ENCODE results near the gene ARHGEF17.

ARHGEF17 gene

GRCh38 chr11:73380897-73381410, 72.9 kb downstream of the ARHGEF17 start:
- DNase-seq: no peak

GRCh38 chr11:73381589-73381988, 73.5 kb downstream of the ARHGEF17 start:
- DNase-seq: no peak

- DNase-seq: no peak
Observed at GRCh38 chr11:73382183-73382582, 74.1 kb downstream of the ARHGEF17 start.

- no peak for DNase-seq
Observed at GRCh38 chr11:73382747-73383146, 74.7 kb downstream of the ARHGEF17 start.

- DNase-seq: peak in 7 of 14 donors; percentile 22 to 55 (median 42)
Observed at GRCh38 chr11:73383249-73384124, 75.4 kb downstream of the ARHGEF17 start.

- no peak for DNase-seq
Observed at GRCh38 chr11:73384125-73384441, 76.0 kb downstream of the ARHGEF17 start.

GRCh38 chr11:73384531-73384871, 76.4 kb downstream of the ARHGEF17 start:
- no peak for DNase-seq

- peak in 10 of 14 donors; percentile 21 to 74 (median 53) for DNase-seq
Observed at GRCh38 chr11:73384872-73385689, 77.0 kb downstream of the ARHGEF17 start.

- DNase-seq: no peak
Observed at GRCh38 chr11:73386016-73386415, 77.9 kb downstream of the ARHGEF17 start.

GRCh38 chr11:73386546-73386945, 78.5 kb downstream of the ARHGEF17 start:
- no peak for DNase-seq

GRCh38 chr11:73387594-73388264, 79.7 kb downstream of the ARHGEF17 start:
- peak in 2 of 14 donors; percentile 17 to 62 for DNase-seq

- DNase-seq: peak in 3 of 14 donors; percentile 21 to 39 (median 25)
Observed at GRCh38 chr11:73388265-73389133, 80.4 kb downstream of the ARHGEF17 start.

GRCh38 chr11:73389134-73389525, 81.1 kb downstream of the ARHGEF17 start:
- DNase-seq: no peak

GRCh38 chr11:73389916-73390315, 81.8 kb downstream of the ARHGEF17 start:
- no peak for DNase-seq

- no peak for DNase-seq
Observed at GRCh38 chr11:73390601-73391565, 82.8 kb downstream of the ARHGEF17 start.

- no peak for DNase-seq
Observed at GRCh38 chr11:73391665-73392064, 83.6 kb downstream of the ARHGEF17 start.

GRCh38 chr11:73392108-73393010, 84.3 kb downstream of the ARHGEF17 start:
- DNase-seq: no peak

GRCh38 chr11:73393011-73393380, 84.9 kb downstream of the ARHGEF17 start:
- no peak for DNase-seq

Data from C1 segment of cervical spinal cord (tissue), 14 donors.